GM21825 (cell line): ENCODE data around the gene FAM118A.
"Not testable (repeated sequence)": the region's sequence is repeated elsewhere in the genome, so short reads cannot be mapped to it uniquely, and the experiment has no call there.

ENCODE experiments used
- ATAC-seq: cut with Tn5 transposase; IDR thresholded peaks from one replicate; pipeline ENCODE4 v1.9.1; 2021; ENCODE audit warnings: mild to moderate bottlenecking, moderate library complexity; ENCODE audit not compliant: unreplicated experiment

FAM118A gene

DNA sequence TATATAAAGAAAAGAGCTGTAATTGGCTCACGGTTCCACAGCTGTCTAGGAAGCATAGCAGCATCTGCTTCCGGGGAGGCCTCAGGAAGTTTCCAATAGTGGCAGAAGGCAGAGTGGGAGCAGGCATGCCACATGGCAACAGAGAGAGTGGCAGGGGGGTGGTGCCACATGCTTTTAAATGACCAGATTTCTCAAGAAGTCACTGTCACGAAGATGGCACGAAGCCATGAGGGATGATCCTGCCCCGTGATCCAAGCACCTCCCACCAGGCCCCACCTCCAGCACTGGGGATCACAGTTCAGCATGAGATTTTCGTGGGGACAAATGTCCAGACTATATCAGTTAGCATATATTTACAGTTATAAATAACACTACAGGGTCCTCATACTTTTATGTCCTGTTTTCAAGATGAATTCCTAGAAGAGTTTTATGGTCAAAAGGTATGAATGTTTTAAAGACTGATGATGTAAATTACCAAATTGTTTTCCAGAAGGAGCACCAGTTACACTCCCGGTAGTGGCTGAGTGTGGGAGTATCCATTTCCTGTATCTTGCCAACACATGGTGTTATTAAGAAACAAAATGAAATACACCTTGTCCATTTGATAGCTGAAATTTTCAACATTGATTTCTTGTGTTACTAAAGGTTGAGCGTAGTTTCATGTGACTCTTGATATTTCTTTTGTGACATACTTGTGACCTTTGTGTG, 19.2 kb downstream of the FAM118A start:
- no peak for ATAC-seq

DNA sequence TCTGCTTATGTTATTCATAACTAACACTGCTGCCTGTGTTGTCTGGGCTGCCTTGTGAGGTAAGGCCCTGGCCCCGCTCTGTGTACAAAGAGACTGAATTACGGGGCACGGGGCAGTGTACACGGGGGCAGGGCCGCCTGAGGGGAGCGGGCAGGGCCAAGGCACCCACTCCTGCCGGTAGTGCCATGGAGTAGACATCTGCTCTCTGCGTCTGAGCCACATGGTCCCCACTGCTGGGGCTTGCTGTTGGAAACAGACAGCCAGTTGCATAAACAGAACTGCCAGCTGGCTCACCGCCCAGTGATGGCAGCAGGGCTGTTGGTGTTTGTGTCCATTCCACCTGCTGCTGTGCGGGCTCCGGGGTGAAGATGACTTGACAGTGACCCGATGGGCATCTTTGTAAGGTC, 19.8 kb downstream of the FAM118A start:
- ATAC-seq = no peak

DNA sequence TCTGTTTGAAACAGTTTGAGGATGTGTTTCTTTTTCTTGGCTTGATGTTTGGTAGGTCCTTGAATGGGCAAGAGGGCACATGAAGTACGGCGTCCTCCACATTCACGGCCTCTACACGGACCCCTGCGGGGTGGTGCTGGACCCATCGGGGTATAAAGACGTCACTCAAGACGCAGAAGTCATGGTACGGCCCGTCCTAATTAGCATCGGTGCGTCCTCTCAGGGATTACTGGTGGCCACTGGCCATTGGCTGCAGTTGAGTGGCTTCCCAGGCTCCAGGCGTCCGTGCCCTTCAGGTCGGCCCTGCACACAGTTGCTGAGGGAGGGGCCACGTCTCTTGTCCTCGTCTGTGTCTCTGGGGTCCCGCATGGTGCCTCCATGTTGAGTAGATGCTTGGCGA, 20.8 kb downstream of the FAM118A start:
- no peak for ATAC-seq

DNA sequence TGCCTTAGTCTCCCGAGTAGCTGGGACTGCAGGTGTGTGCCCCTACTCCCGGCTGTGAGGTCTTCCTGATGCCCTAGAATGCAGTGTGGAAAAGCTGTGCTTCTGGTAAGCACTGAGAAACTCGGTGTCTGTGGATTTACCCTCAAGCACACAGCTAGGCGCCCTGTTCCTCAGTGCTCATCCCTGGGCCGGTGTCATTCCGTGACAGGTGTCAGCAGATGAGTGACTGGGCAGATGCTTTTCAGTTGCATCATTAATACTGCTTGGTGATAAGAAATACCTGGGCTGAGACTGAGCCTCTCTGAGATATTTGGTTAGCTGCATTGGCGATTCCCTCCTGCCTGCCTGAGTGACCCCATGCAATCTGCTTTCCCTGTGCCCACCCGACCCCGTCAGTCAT, 21.8 kb downstream of the FAM118A start:
- ATAC-seq = no peak

DNA sequence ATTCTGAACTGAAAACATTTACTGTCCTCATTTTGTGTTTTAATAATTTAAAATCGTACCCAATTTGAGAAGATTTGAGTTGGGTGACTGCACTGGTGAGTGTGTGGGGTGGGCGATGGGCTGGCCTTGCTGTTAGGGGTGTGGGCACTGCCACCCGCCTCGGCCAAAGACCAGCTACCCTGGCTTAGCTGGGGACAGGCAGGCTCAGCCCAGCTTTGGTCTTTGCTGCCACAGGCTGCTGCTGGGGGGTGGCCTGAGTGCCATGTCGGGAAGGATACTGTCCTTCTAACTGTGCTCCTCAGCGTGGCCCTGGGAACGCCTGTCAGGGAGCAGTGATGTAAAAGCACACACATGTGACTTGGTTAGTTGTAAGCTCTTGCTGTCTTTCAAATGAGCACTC, 22.3 kb downstream of the FAM118A start:
- no peak for ATAC-seq

DNA sequence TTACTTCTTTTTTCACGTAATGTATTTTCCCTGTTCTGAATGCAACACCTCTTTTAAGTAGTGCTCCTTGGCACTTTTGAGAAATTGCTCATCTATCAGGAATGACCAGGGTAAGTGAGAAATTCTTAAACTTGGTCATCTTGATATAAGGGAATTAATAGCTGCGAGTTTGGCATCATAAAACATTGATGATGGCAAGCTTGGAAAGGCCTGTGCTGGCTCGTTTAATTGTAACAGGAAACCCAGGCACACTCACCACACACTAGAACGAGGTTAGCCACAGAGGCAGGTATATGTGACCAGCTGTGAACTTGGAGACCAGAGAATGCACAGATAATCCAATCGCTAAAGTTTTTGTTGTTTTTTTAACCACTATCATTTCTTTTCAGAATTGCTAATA, 24.3 kb downstream of the FAM118A start:
- ATAC-seq = no peak

DNA sequence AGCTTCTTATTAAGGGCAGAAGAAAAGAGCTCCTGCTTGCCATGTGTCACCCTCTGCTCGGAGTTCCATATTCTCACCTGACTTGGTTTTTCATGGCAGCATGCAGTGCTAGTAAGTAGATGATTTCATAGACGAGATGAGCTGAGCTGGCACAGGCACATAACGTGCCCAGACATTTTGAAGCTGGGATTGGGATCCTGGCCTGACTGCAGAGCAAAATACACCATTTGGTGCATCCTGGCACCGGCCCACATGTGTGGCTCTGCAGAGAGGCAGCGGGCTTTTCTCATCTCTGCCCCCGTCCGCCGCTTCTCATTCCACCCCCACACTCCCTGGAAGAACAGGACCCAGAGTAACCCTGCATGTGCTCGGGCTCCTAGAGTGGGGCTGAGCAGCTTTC, 24.8 kb downstream of the FAM118A start:
- no peak for ATAC-seq

GRCh38 chr22:45335021-45335818, 25.5 kb downstream of the FAM118A start:
- ATAC-seq = no peak

- ATAC-seq = no peak
Measured at GRCh38 chr22:45335854-45336522, 26.3 kb downstream of the FAM118A start.

GRCh38 chr22:45336971-45337431, 27.3 kb downstream of the FAM118A start:
- ATAC-seq = no peak

DNA sequence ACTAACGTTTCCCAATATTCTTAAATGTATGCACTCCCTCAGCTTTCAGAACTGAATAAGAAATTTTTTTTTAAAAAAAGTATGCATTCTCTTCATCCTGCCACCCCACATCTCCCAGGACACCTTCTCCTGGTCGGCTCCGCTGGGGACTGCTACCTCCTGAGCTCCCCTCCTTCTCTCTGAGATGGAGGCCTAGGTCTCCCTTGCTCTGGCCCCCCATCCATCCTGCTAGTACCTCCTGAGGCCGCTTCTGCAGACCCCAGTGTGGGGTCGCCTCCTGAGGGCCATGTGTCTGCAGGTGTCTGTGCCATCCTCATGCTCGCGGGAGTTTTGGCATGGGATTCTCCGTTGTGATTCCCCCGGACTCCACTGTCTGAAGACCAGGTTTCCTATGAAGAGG, 27.8 kb downstream of the FAM118A start:
- ATAC-seq = no peak

GRCh38 chr22:45338795-45339194, 29.1 kb downstream of the FAM118A start:
- ATAC-seq = no peak

DNA sequence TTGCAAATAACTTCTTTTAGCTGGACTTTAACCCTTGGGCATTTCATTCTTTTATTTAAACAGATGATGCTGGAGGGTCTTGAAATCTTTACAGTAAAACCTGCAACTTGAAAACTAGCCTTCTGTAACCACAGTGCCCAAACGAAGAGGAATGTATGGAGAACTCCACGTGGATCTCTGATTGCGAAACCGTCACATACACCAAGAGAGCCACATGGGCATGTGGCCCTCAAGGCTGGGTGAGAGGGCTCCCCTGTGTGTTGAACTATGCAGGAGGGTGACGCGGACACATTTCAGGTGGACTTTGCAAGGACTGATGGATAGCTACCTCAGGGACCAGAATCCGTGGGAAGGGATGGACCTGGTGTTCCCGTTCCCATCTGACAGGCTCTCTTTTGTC, 30.6 kb downstream of the FAM118A start:
- ATAC-seq = no peak

GRCh38 chr22:45341498-45341897, 31.8 kb downstream of the FAM118A start:
- ATAC-seq = no peak

- no peak for ATAC-seq
Measured at GRCh38 chr22:45343143-45343542, 33.4 kb downstream of the FAM118A start.

DNA sequence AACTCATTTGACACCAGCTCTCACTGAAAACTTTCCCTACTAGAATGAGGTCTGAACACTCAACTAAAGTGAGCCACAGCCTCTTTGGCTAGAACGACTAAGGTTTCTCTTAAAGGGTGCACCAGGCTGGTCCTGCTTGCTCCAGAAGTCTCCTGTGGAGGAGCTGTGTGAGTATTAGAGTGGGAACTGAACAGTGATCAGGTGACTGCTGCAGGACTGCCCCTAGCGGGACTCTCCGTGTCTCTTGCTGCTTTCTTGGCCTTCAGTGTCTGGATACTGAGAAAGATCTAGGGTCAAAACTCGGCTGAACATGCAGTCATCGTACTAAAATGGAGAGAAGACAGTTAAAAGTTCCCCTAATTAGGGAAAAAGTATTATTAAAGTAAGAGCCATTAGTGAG, 34.6 kb downstream of the FAM118A start:
- no peak for ATAC-seq

DNA sequence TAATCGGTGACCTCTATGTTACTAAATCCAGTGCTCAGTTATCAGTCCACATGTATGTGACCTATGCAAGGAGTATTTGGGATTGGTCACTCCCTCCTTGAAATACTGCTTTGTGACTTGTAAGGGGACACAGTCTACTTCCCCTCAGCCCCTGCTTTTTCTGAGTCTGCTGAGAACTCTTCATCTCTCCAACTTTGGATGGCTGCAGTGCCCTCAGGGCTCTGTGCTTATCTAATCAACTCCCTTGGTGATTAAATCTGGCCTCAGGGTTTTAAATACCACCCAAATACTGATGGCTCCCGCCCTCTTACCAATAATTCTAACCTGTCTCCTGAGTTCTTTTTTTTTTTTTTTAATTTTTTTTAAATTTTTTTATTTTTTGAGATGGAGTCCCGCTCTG, 40.2 kb downstream of the FAM118A start:
- no peak for ATAC-seq

- ATAC-seq = no peak
Measured at GRCh38 chr22:45351956-45352355, 42.2 kb downstream of the FAM118A start.

DNA sequence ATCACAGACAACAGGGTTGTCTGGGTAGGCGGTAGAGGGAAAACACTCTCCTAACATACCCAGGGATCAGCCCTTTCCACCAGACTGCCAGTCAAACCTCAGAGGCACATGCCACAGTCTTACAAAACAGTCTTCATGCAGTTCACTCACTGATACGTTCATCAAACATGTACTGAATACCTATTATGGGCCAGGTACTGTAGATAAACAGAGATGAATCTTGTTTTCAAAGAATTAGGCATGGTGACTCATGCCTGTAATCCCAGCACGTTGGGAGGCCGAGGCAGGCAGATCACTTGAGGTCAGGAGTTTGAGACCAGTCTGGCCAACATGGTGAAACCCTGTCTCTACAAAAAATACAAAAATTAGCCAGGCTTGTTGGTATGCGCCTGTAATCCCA, 43.0 kb downstream of the FAM118A start:
- ATAC-seq = not testable (repeated sequence)

- no peak for ATAC-seq
Measured at GRCh38 chr22:45353786-45354185, 44.1 kb downstream of the FAM118A start.

DNA sequence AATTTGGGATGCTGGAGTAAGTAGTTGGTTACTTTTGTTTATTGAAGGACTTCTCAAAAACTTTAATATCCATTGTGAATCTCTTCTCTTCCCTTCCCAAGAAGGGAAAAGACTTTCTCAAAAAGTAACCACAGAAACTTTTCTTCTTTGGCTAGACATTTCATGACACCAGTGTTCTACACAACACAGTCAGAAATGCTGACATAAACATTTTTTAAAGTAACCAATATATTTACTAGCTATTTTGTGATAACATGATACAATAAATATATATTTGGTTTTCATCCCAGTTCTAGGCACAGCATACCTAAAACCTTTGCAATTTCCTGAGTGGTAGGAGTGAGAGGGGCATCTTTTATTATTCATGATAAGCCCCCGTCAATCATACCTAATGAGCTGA, 47.8 kb downstream of the FAM118A start:
- no peak for ATAC-seq

DNA sequence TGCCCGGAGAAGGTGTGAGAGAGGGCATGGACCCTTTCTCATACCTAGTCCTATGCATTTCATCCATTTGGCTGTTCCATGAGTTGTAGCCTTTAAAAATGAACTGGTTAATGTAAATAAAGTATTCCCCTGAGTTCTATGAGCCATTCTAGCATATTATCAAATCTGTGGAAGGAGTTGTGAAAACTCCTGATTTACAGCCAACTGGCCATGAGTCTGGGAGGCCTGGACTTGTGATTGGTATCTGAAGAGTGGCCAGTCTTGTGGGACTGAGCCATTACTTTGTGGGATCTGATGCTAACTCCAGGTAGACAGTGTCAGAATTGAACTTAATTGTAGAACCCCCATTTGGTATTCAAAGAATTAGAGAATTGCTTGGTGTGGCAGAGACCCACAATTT, 48.4 kb downstream of the FAM118A start:
- ATAC-seq = no peak
